Left ventricle myocardium inferior (tissue), 1 donor: ENCODE results near the gene ZNF562. TPM values are rescaled to one million over a fixed set of nuclear protein-coding genes. Genes with fewer than 3 reads are reported as not detected.
"Not testable (repeated sequence)": the region's sequence is repeated elsewhere in the genome, so short reads cannot be mapped to it uniquely, and the experiment has no call there.

Experiments
- DNase-seq: peaks from one replicate; pipeline ENCODE4 v3.0.0-alpha.2; 2020
- H3K27ac ChIP-seq: fragments of 200-600 bp; replicated peaks from 2 replicates; pipeline ENCODE4 v1.8.0; 2021
- H3K27me3 ChIP-seq: fragments of 200-600 bp; 2 replicates; pipeline ENCODE4 v1.8.0; 2021; ENCODE audit warnings: low read depth
- H3K36me3 ChIP-seq: fragments of 200-600 bp; 2 replicates; pipeline ENCODE4 v1.8.0; 2021
- H3K4me1 ChIP-seq: fragments of 200-600 bp; 2 replicates; pipeline ENCODE4 v1.8.0; 2021
- H3K4me3 ChIP-seq: fragments of 200-600 bp; 2 replicates; pipeline ENCODE4 v1.8.0; 2021; ENCODE audit warnings: mild to moderate bottlenecking, moderate library complexity
- H3K9me3 ChIP-seq: fragments of 200-600 bp; replicated peaks from 2 replicates; pipeline ENCODE4 v1.8.0; 2021
- intact Hi-C: fragments of 100-400 bp; cut with micrococcal nuclease; formaldehyde crosslinking; loops from one replicate; pipeline ENCODE4 v1.11.0; 2022
- total RNA-seq: library from RNA; stranded (reverse); fragmentation: NEBNext Ultra II Directional; extraction: Animal tissue kit (Norgen Biotek cat#: 25700); gene quantifications from one replicate; pipeline ENCODE4 v1.2.1, GENCODE V29; 2021
- TF ChIP-seq, protein P1 (sequence below): fragments of 200-600 bp; IDR thresholded peaks from 2 replicates; pipeline ENCODE4 v1.8.0; 2021; ENCODE audit warnings: antibody characterized with exemption, mild to moderate bottlenecking, borderline replicate concordance
- donor health status: DM: no; HTN: yes; CAD: no; lungs with severe emphysema.

Gene ZNF562
- total RNA-seq, 1 donor from 2014 or later, result 19.5 TPM

GRCh38 chr19:9658769-9659168 lies 16.1 kb downstream of the ZNF562 start:
- Histone ChIP-seq H3K4me3 (no peak overlapping the region), H3K9me3 (peaks cover 8% of the 10 kb centered on the region), H3K36me3 (peaks cover 59% of the 10 kb centered on the region), H3K27ac (no peak overlapping the region), H3K4me1 (peaks cover 23% of the 10 kb centered on the region), H3K27me3 (no peaks in the 10 kb centered on the region)
- DNase-seq, result no peak
- intact Hi-C loops, result no loop called here
- TF ChIP-seq, protein P1, sequence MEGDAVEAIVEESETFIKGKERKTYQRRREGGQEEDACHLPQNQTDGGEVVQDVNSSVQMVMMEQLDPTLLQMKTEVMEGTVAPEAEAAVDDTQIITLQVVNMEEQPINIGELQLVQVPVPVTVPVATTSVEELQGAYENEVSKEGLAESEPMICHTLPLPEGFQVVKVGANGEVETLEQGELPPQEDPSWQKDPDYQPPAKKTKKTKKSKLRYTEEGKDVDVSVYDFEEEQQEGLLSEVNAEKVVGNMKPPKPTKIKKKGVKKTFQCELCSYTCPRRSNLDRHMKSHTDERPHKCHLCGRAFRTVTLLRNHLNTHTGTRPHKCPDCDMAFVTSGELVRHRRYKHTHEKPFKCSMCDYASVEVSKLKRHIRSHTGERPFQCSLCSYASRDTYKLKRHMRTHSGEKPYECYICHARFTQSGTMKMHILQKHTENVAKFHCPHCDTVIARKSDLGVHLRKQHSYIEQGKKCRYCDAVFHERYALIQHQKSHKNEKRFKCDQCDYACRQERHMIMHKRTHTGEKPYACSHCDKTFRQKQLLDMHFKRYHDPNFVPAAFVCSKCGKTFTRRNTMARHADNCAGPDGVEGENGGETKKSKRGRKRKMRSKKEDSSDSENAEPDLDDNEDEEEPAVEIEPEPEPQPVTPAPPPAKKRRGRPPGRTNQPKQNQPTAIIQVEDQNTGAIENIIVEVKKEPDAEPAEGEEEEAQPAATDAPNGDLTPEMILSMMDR, result no peak

GRCh38 chr19:9653066-9653555 lies 21.8 kb downstream of the ZNF562 start:
- H3K27me3 ChIP-seq, H3K4me1 ChIP-seq, intact Hi-C loops, H3K27ac ChIP-seq, H3K4me3 ChIP-seq, DNase-seq: not testable (repeated sequence)
- Histone ChIP-seq H3K36me3 (peaks cover 99% of the 10 kb centered on the region), H3K9me3 (peaks cover 40% of the 10 kb centered on the region)

DNA sequence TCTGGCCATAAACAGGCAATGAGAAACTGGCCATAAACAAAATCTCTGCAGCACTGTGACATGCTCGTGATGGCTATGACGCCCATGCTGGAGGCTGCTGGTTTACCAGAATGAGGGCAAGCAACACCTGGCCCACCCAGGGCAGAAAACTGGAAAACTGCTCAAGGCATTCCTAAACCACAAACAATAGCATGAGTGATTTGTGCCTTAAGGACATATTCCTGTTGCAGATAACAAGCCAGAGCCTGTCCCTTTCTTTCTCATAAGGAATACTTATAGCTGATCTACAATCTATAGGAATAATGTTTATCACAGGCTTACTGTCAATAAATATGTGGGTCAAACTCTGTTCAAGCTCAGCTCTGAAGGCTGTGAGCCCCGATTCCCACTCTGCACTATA lies 23.4 kb downstream of the ZNF562 start:
- H3K4me1 ChIP-seq, H3K27me3 ChIP-seq, intact Hi-C loops, DNase-seq, H3K27ac ChIP-seq, H3K4me3 ChIP-seq: not testable (repeated sequence)
- Histone ChIP-seq H3K36me3 (peaks cover 94% of the 10 kb centered on the region), H3K9me3 (peaks cover 40% of the 10 kb centered on the region)

DNA sequence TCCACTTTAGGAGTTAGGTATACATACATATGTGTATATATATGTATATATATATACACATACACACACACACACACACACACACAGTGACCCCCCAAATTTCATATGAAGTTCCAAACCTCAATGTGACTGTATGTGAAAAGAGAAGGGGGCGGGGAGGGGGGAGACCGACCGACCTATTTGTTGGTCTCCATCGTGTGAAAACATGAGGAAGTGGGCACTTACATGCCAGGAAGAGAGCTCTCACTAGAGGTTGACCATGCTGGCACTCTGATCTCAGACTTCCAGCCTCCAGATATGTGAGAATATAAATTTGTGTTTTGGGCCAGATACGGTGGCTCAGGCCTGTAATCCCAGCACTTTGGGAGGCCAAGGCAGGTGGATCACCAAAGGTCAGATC lies 24.6 kb downstream of the ZNF562 start:
- Histone ChIP-seq H3K4me1 (no peaks in the 10 kb centered on the region), H3K4me3 (no peak overlapping the region), H3K27ac (no peak overlapping the region), H3K27me3 (no peaks in the 10 kb centered on the region), H3K9me3 (peaks cover 40% of the 10 kb centered on the region), H3K36me3 (peaks cover 87% of the 10 kb centered on the region)
- TF ChIP-seq, protein P1, result no peak
- intact Hi-C loops, result no loop called here
- DNase-seq, result no peak

- H3K36me3 ChIP-seq, result peaks cover 57% of the 10 kb centered on the region
- TF ChIP-seq, protein P1, result no peak
- DNase-seq, result no peak
Observed at GRCh38 chr19:9645472-9645871, 29.4 kb downstream of the ZNF562 start.

GRCh38 chr19:9644472-9644871 lies 30.4 kb downstream of the ZNF562 start:
- no peak overlapping the region for H3K27ac ChIP-seq
- H3K4me1 ChIP-seq, result no peaks in the 10 kb centered on the region
- intact Hi-C loops, result no loop called here
- no peaks in the 10 kb centered on the region for H3K9me3 ChIP-seq
- TF ChIP-seq, protein P1, result no peak
- no peaks in the 10 kb centered on the region for H3K27me3 ChIP-seq
- H3K4me3 ChIP-seq, result no peak overlapping the region
- DNase-seq, result no peak
- H3K36me3 ChIP-seq, result peaks cover 48% of the 10 kb centered on the region

More at GRCh38 chr19:9645472-9645871, 29.4 kb downstream of the ZNF562 start:
- Histone ChIP-seq H3K4me1 (no peaks in the 10 kb centered on the region), H3K9me3 (no peaks in the 10 kb centered on the region), H3K27ac (no peak overlapping the region), H3K27me3 (no peaks in the 10 kb centered on the region), H3K4me3 (no peak overlapping the region)
- intact Hi-C loops, result no loop called here
